Measurements from ENCODE around the gene TEAD4.

GRCh38 chr12:2979806-2980205 is 20.6 kb downstream of the TEAD4 start:
- TF ChIP-seq CTCF (IDR thresholded peaks at IDR 0.05) (no peak), POLR2A (IDR thresholded peaks at IDR 0.05) (no peak)
